Sigmoid colon (tissue), 4 donors: ENCODE results near the gene TCF23.

Experiments
- CTCF ChIP-seq, 4 experiments: fragments of 450-650 bp in 3 of 4; fragments of 200-600 bp in 1 of 4; IDR thresholded peaks; one replicate each; pipeline ENCODE4 v1.5.1; 2016 to 2019; ENCODE audit warnings: antibody characterized with exemption in 4 of 4, mild to moderate bottlenecking in 3 of 4, moderate library complexity in 2 of 4
- EP300 ChIP-seq, 4 donors: sonication (generic); formaldehyde crosslinking; IDR thresholded peaks; one replicate each; pipeline ENCODE4 v1.6.1; 2017; ENCODE audit warnings: antibody characterized with exemption in 4 of 4

- TF ChIP-seq CTCF (IDR thresholded peaks at IDR 0.05) (no peak), EP300 (IDR thresholded peaks at IDR 0.05) (no peak)
Measured at GRCh38 chr2:27134781-27135477, 13.9 kb upstream of the TCF23 start.
